ENCODE data around the gene CXCR1. TPM values are rescaled to one million over a fixed set of nuclear protein-coding genes. Genes with fewer than 3 reads are reported as not detected.

The CXCR1 gene
- total RNA-seq, 4 donors from 2014 or later, result not detected

Other genes with a start within 250 kb of the CXCR1 start
- gene TNS1, start 164.0 kb downstream of the CXCR1 start, total RNA-seq, result 100 to 1,000 TPM in 2 of 4 donors, 10 to 100 TPM in 2; 23.1 to 156 (median 81.1) TPM
- gene RUFY4, start 97.7 kb downstream of the CXCR1 start, total RNA-seq, result 1 to 10 TPM in 1 of 4 donors, under 1 TPM in 1, not detected in 2; 0.27 to 5.0 TPM
- gene CXCR2, start 40.9 kb downstream of the CXCR1 start, total RNA-seq, result not detected
- gene ARPC2, start 50.2 kb upstream of the CXCR1 start, total RNA-seq, result 100 to 1,000 TPM; 210 to 284 (median 246) TPM
- 1 to 10 TPM; 3.3 to 7.0 (median 3.9) TPM for gene GPBAR1, start 94.1 kb upstream of the CXCR1 start, total RNA-seq
- gene AAMP, start 103.2 kb upstream of the CXCR1 start, total RNA-seq, result 100 to 1,000 TPM in 3 of 4 donors, 10 to 100 TPM in 1; 91.8 to 151 (median 115) TPM
- gene PNKD, start 103.6 kb upstream of the CXCR1 start, total RNA-seq, result 100 to 1,000 TPM in 1 of 4 donors, 10 to 100 TPM in 3; 63.9 to 690 (median 70.4) TPM
- gene TMBIM1, start 125.5 kb upstream of the CXCR1 start, total RNA-seq, result 100 to 1,000 TPM in 3 of 4 donors, 10 to 100 TPM in 1; 97.4 to 431 (median 280) TPM
- gene CATIP, start 189.9 kb upstream of the CXCR1 start, total RNA-seq, result not detected
- gene SLC11A1, start 215.3 kb upstream of the CXCR1 start, total RNA-seq, result 10 to 100 TPM in 2 of 4 donors, 1 to 10 TPM in 2; 2.8 to 21.5 (median 8.6) TPM
- 100 to 1,000 TPM; 105 to 207 (median 184) TPM for gene CTDSP1, start 232.9 kb upstream of the CXCR1 start, total RNA-seq